Breast epithelium (tissue), 4 donors: ENCODE results near the gene BPGM. TPM values are rescaled to one million over a fixed set of nuclear protein-coding genes. Genes with fewer than 3 reads are reported as not detected.

ENCODE experiments used
- DNase-seq, 2 donors: peaks; one replicate each; pipeline ENCODE4 v3.0.0-alpha.2; 2019; ENCODE audit warnings: low spot score in 2 of 2
- H3K27ac ChIP-seq, 2 donors: fragments of 200-600 bp; sonication (generic) in 1 of 2; one replicate each; pipeline ENCODE4 v1.5.1; 2016 to 2019; ENCODE audit warnings: mild to moderate bottlenecking in 1 of 2
- H3K27me3 ChIP-seq, 2 donors: fragments of 200-600 bp; sonication (generic) in 1 of 2; one replicate each; pipeline versions ENCODE4 v1.5.1 to v1.6.0; 2017 to 2019; ENCODE audit warnings: control low read depth in 1 of 2, mild to moderate bottlenecking in 1 of 2
- H3K36me3 ChIP-seq: fragments of 200-600 bp; one replicate; pipeline ENCODE4 v1.5.1; 2019
- H3K4me1 ChIP-seq, 2 donors: fragments of 200-600 bp; sonication (generic); one replicate each; pipeline ENCODE4 v1.5.1; 2016 to 2019; ENCODE audit warnings: control low read depth in 1 of 2
- H3K4me3 ChIP-seq, 3 donors: fragments of 200-600 bp; sonication (generic); 1 replicate in 2 of 3; 2 replicates in 1 of 3; pipeline ENCODE4 v1.5.1; 2016 to 2019; ENCODE audit warnings: mild to moderate bottlenecking in 3 of 3, moderate library complexity in 2 of 3
- H3K9me3 ChIP-seq, 2 donors: fragments of 200-600 bp; sonication (generic) in 1 of 2; one replicate each; pipeline ENCODE4 v1.5.1; 2016 to 2019; ENCODE audit warnings: control low read depth in 1 of 2
- POLR2A ChIP-seq: fragments of 450-650 bp; IDR thresholded peaks from one replicate; pipeline ENCODE4 v1.6.1; 2016; ENCODE audit warnings: antibody characterized with exemption, mild to moderate bottlenecking, moderate library complexity
- POLR2AphosphoS5 ChIP-seq, 3 donors: sonication (generic); formaldehyde crosslinking; IDR thresholded peaks; one replicate each; pipeline ENCODE4 v1.6.1; 2017; ENCODE audit warnings: antibody characterized with exemption in 3 of 3
- intact Hi-C: fragments of 100-400 bp; cut with DNase I; formaldehyde crosslinking; loops from one replicate; pipeline ENCODE4 v1.15.1; 2023; ENCODE audit warnings: low total_unique reads
- total RNA-seq, 3 donors: library from RNA; depleted of rRNA; stranded (reverse); fragments of >200 nt; gene quantifications; one replicate each; pipeline ENCODE4 v1.1.0, GENCODE V29; 2016
- TF ChIP-seq, protein P1 (sequence below), 3 donors: fragments of 450-650 bp; IDR thresholded peaks; one replicate each; pipeline ENCODE4 v1.5.1; 2016 to 2017; ENCODE audit warnings: antibody characterized with exemption in 3 of 3, mild to moderate bottlenecking in 3 of 3, moderate library complexity in 3 of 3

Gene BPGM
- total RNA-seq, 3 donors from 2014 or later: 12.3 to 18.7 (median 16.4) TPM

- Histone ChIP-seq H3K27ac (peak overlapping the region; percentile 16 to 68), H3K4me3 (no peak overlapping the region), H3K4me1 (no peaks in the 10 kb centered on the region), H3K27me3 (no peaks in the 10 kb centered on the region), H3K9me3 (no peaks in the 10 kb centered on the region), H3K36me3 (no peaks in the 10 kb centered on the region)
- intact Hi-C loops: no loop called here
- DNase-seq: no peak
- TF ChIP-seq POLR2A: no peak
- no peak for TF ChIP-seq POLR2AphosphoS5 (IDR thresholded peaks at IDR 0.05)
- TF ChIP-seq, protein P1, sequence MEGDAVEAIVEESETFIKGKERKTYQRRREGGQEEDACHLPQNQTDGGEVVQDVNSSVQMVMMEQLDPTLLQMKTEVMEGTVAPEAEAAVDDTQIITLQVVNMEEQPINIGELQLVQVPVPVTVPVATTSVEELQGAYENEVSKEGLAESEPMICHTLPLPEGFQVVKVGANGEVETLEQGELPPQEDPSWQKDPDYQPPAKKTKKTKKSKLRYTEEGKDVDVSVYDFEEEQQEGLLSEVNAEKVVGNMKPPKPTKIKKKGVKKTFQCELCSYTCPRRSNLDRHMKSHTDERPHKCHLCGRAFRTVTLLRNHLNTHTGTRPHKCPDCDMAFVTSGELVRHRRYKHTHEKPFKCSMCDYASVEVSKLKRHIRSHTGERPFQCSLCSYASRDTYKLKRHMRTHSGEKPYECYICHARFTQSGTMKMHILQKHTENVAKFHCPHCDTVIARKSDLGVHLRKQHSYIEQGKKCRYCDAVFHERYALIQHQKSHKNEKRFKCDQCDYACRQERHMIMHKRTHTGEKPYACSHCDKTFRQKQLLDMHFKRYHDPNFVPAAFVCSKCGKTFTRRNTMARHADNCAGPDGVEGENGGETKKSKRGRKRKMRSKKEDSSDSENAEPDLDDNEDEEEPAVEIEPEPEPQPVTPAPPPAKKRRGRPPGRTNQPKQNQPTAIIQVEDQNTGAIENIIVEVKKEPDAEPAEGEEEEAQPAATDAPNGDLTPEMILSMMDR (IDR thresholded peaks at IDR 0.05): no peak
Observed at GRCh38 chr7:134710854-134711624, 64.4 kb downstream of the BPGM start.

- H3K4me3 ChIP-seq: no peak overlapping the region
- H3K36me3 ChIP-seq: no peaks in the 10 kb centered on the region
- intact Hi-C loops: no loop called here
- TF ChIP-seq POLR2AphosphoS5 (IDR thresholded peaks at IDR 0.05) (no peak), POLR2A (no peak)
- TF ChIP-seq, protein P1 (IDR thresholded peaks at IDR 0.05): no peak
- no peaks in the 10 kb centered on the region for H3K9me3 ChIP-seq
- peak overlapping the region in 1 of 2 donors; percentile 51 for H3K27ac ChIP-seq
- no peaks in the 10 kb centered on the region for H3K27me3 ChIP-seq
- no peak for DNase-seq
- H3K4me1 ChIP-seq: no peaks in the 10 kb centered on the region
Observed at GRCh38 chr7:134712196-134712595, 65.5 kb downstream of the BPGM start.

DNA sequence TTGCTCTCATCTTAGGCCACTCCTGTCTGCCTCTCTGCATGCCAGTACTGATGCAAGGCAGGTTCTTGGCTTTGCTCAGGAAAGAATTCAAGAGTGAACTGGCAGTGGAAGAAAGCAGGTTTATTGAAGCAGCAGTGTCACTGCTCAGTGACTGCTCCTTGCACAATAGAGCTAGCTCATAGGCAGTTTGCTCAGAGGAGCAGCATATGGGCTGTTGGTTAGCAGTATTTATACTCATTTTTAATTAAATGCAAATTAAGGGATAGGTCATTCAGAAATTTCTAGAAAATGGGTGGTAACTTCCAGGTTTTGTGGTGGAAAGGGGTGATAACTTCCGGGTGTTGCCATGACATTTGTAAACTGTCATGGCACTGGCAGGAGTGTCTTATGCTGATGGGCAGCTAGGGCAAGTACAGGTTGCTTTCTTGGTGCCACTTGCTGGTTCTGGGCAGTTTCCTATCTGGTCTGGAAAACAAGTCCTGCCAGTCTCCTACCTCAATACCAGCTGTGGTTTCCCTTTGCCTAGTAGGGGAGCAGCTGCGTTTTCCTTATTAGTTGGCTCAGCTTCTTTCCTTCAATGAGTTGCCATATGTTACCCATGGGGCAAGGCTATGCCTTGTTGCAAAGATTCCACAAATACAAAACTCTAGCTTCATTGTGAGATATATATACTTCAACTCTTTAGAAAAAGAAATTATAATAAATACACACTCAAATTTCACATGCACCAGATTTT lies 68.0 kb downstream of the BPGM start:
- H3K4me3 ChIP-seq: no peak overlapping the region
- H3K27me3 ChIP-seq: no peaks in the 10 kb centered on the region
- TF ChIP-seq, protein P1 (IDR thresholded peaks at IDR 0.05): no peak
- TF ChIP-seq POLR2A (no peak), POLR2AphosphoS5 (IDR thresholded peaks at IDR 0.05) (no peak)
- H3K9me3 ChIP-seq: no peaks in the 10 kb centered on the region
- intact Hi-C loops: no loop called here
- no peak overlapping the region for H3K27ac ChIP-seq
- no peaks in the 10 kb centered on the region for H3K36me3 ChIP-seq
- DNase-seq: no peak
- no peaks in the 10 kb centered on the region for H3K4me1 ChIP-seq

DNA sequence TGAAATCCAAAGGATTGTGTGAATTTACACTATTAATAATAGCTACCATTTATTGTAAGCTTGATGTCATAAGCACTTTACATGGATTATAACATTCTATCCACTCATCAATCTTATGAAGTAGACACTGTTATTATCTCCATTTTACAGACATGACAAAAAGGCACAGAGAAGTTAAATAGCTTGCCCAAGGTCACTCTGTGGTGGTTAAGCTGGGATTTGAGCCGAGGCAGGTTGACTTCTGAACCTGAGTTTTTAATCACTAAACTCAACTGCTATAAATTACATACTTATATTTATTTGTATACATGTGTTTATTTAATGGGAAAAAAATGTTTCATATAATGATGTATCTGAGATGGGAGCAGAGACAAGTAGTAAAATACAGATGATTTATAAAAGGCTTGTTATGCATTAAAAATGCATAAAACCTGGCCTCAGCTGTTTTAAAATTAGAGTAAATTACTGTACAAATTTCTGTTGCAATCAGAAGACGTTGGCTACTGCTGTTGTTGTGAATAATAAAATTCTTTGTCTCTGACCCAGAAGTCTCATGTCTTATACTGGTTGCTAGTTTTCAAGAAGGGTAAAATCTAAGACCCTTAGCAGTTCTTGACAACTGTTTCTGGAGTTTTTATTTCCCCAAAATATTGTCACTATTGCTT lies 71.7 kb downstream of the BPGM start:
- H3K36me3 ChIP-seq: no peaks in the 10 kb centered on the region
- no peaks in the 10 kb centered on the region for H3K27me3 ChIP-seq
- H3K9me3 ChIP-seq: no peaks in the 10 kb centered on the region
- DNase-seq: no peak
- intact Hi-C loops: no loop called here
- H3K4me3 ChIP-seq: no peak overlapping the region
- no peaks in the 10 kb centered on the region for H3K4me1 ChIP-seq
- TF ChIP-seq POLR2AphosphoS5 (IDR thresholded peaks at IDR 0.05) (no peak), POLR2A (no peak)
- TF ChIP-seq, protein P1 (IDR thresholded peaks at IDR 0.05): no peak
- H3K27ac ChIP-seq: no peak overlapping the region
